PC-3 (cell line): ENCODE results near the gene IL1RAPL2.

Experiments used
- EZH2phosphoT487 ChIP-seq: fragments of 300-600 bp; sonication (generic); IDR thresholded peaks from 2 replicates; pipeline ENCODE4 v1.6.1; 2018; ENCODE audit warnings: mild to moderate bottlenecking, antibody characterized with exemption, low read length, borderline replicate concordance
- TF ChIP-seq, protein P1 (sequence below): fragments of 300-600 bp; sonication (generic); conservative IDR thresholded peaks from 2 replicates; pipeline ENCODE4 v1.5.1; 2017; ENCODE audit warnings: antibody characterized with exemption, low read depth, mild to moderate bottlenecking, low read length

DNA sequence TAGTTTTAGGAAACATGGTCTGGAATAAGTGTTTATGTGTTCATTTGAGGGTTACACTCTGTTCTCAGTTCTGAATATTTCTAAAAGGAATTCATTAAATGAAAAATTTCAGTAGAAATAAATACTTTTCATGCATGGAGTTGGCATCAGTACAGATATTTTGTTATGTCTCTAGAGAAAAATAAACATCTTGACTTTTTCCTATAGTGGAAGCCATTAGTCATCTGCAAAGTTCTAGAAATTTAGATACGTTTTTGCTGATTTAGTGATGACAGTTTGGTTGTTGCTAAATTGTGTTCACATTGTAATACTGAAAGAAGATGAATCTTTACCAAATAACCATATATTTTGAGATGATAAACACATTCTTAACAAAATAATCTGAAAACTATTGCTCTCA, 922.7 kb downstream of the IL1RAPL2 start:
- TF ChIP-seq, protein P1, sequence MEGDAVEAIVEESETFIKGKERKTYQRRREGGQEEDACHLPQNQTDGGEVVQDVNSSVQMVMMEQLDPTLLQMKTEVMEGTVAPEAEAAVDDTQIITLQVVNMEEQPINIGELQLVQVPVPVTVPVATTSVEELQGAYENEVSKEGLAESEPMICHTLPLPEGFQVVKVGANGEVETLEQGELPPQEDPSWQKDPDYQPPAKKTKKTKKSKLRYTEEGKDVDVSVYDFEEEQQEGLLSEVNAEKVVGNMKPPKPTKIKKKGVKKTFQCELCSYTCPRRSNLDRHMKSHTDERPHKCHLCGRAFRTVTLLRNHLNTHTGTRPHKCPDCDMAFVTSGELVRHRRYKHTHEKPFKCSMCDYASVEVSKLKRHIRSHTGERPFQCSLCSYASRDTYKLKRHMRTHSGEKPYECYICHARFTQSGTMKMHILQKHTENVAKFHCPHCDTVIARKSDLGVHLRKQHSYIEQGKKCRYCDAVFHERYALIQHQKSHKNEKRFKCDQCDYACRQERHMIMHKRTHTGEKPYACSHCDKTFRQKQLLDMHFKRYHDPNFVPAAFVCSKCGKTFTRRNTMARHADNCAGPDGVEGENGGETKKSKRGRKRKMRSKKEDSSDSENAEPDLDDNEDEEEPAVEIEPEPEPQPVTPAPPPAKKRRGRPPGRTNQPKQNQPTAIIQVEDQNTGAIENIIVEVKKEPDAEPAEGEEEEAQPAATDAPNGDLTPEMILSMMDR = no peak
- no peak for TF ChIP-seq EZH2phosphoT487
